ENCODE measurements around the gene VAPA.

Gene VAPA

DNA sequence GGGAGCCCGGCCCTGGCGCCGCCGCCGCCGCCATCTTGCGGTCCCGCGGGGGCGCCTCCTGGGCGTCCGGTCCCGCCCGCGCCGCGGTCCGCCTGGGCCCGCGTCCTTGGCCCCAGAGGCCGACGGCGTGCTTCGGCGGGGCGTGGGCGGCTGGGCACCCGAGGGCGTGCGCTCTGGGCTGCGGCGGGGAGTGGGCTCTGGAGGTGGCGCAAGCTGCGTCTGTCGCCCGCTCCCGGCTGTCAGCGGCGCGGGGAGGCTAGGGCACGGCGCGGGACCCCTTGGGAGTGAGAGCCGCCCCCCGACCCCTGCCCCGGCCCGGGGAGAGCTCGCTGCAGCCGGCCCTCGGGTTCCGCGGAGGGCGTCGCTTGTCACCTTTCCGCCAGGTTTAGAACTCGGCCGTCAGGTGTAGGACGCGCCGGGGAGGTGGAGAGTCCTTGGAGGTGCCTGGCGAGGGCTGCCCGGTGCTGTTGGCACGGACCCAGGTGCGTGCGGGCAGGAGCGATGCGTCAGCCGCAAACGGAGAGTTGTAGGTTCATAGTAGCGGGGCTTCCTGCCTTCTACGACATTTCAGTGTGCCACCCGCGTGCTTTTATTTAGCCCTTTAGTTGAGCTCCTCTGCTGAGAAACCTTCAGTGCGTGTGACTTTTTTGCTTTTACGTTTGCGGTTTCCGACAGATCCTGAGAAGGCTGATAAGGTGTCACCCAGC, 921 bp downstream of the VAPA start:
- DNase-seq (ENCODE audit: low read depth in 1 of 2, low spot score in 1 of 2) = peak; percentile 67 to 85
- TF ChIP-seq SPI1 (IDR thresholded peaks at IDR 0.05; ENCODE audit: borderline replicate concordance, low read depth) (no peak), POLR2AphosphoS5 (IDR thresholded peaks at IDR 0.05; ENCODE audit: low read depth) (peak; percentile 83)
- H3K4me3 ChIP-seq (replicated peaks; ENCODE audit: insufficient read depth, low read length) = peak overlapping the region; percentile 75
- peak overlapping the region; percentile 89 for H3K27ac ChIP-seq (replicated peaks)
- no peaks in the 10 kb centered on the region for H3K27me3 ChIP-seq (ENCODE audit: insufficient read depth, poor library complexity, severe bottlenecking)

DNA sequence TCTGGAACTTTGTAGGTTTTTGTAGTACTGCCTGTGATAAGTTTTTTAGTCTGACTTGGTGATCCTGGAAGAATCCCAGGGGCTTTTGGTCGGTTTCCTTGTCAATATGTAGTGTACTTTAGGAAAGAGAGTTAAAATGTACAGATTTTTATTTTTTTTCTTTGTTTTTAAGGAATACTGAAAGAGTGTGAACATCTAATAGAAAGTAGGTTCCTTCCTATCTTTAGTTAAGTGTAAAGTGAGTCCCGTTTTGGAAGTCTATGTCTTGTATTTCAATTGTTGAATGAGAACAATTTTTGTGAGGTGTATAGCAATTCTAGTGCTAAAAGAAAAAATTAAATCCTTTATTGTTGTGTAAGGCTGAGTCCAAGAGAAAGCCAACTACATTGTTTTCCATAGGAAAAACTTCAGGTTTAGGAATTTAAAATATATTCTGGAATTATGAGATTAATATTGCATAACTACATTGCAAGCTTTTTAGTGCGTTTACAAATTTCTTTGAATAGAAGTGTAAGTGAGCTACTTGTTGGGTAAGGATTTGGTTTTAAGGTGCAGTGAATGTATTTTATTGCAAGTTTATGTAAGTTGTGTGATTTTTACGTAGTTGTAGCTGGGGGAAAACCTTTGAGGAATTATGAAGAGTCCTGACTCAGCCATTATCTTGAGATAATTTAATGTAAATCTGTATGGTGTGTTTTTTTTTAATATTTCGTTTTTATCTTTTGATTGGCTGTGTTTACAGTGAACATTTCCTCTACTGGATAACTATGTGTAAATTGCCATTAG, 1.7 kb downstream of the VAPA start:
- Histone ChIP-seq H3K27me3 (ENCODE audit: insufficient read depth, poor library complexity, severe bottlenecking) (no peaks in the 10 kb centered on the region), H3K27ac (replicated peaks) (peak overlapping the region; percentile 89), H3K4me3 (replicated peaks; ENCODE audit: insufficient read depth, low read length) (peak overlapping the region; percentile 75)
- no peak for DNase-seq (ENCODE audit: low read depth in 1 of 2, low spot score in 1 of 2)
- TF ChIP-seq POLR2AphosphoS5 (IDR thresholded peaks at IDR 0.05; ENCODE audit: low read depth) (no peak), GABPA (IDR thresholded peaks at IDR 0.05; ENCODE audit: low read depth) (no peak), SPI1 (IDR thresholded peaks at IDR 0.05; ENCODE audit: borderline replicate concordance, low read depth) (no peak)
- TF ChIP-seq, protein P1, sequence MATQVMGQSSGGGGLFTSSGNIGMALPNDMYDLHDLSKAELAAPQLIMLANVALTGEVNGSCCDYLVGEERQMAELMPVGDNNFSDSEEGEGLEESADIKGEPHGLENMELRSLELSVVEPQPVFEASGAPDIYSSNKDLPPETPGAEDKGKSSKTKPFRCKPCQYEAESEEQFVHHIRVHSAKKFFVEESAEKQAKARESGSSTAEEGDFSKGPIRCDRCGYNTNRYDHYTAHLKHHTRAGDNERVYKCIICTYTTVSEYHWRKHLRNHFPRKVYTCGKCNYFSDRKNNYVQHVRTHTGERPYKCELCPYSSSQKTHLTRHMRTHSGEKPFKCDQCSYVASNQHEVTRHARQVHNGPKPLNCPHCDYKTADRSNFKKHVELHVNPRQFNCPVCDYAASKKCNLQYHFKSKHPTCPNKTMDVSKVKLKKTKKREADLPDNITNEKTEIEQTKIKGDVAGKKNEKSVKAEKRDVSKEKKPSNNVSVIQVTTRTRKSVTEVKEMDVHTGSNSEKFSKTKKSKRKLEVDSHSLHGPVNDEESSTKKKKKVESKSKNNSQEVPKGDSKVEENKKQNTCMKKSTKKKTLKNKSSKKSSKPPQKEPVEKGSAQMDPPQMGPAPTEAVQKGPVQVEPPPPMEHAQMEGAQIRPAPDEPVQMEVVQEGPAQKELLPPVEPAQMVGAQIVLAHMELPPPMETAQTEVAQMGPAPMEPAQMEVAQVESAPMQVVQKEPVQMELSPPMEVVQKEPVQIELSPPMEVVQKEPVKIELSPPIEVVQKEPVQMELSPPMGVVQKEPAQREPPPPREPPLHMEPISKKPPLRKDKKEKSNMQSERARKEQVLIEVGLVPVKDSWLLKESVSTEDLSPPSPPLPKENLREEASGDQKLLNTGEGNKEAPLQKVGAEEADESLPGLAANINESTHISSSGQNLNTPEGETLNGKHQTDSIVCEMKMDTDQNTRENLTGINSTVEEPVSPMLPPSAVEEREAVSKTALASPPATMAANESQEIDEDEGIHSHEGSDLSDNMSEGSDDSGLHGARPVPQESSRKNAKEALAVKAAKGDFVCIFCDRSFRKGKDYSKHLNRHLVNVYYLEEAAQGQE (IDR thresholded peaks at IDR 0.05; ENCODE audit: insufficient replicate concordance, low read depth) = no peak

DNA sequence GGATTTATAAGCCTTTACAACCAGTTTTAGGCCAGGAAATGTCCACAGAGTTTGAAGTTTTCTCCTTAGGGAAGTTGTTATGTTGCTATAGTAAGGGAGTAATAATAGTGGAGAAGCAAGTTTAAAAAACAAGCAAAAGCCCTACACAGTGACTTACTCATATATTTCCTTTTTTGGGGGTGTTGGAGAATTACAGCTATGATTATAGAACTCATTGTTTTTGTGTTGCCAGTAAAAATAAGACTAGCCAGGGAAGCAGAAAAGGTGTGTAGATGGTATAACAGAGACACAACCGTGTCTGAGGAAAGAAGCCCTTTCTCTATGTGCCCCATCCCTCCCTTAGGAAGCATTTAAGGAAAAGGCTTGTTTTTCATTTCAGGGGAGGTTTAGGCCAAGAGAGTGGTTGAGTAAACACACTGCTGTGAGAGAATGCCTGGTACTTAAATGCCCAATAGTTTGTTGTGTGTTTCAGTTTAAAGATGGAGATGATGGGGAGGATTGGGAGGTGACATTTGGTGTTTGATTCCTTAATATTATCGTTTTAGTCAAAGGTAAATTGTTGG, 2.3 kb downstream of the VAPA start:
- H3K27ac ChIP-seq (replicated peaks) = peak overlapping the region; percentile 89
- H3K4me3 ChIP-seq (replicated peaks; ENCODE audit: insufficient read depth, low read length) = peak overlapping the region; percentile 75
- no peaks in the 10 kb centered on the region for H3K27me3 ChIP-seq (ENCODE audit: insufficient read depth, poor library complexity, severe bottlenecking)
- TF ChIP-seq, protein P2, sequence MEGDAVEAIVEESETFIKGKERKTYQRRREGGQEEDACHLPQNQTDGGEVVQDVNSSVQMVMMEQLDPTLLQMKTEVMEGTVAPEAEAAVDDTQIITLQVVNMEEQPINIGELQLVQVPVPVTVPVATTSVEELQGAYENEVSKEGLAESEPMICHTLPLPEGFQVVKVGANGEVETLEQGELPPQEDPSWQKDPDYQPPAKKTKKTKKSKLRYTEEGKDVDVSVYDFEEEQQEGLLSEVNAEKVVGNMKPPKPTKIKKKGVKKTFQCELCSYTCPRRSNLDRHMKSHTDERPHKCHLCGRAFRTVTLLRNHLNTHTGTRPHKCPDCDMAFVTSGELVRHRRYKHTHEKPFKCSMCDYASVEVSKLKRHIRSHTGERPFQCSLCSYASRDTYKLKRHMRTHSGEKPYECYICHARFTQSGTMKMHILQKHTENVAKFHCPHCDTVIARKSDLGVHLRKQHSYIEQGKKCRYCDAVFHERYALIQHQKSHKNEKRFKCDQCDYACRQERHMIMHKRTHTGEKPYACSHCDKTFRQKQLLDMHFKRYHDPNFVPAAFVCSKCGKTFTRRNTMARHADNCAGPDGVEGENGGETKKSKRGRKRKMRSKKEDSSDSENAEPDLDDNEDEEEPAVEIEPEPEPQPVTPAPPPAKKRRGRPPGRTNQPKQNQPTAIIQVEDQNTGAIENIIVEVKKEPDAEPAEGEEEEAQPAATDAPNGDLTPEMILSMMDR (IDR thresholded peaks at IDR 0.05; ENCODE audit: insufficient read depth, low read length) = no peak
- TF ChIP-seq GABPA (IDR thresholded peaks at IDR 0.05; ENCODE audit: low read depth) (no peak), POLR2AphosphoS5 (IDR thresholded peaks at IDR 0.05; ENCODE audit: low read depth) (no peak), SPI1 (IDR thresholded peaks at IDR 0.05; ENCODE audit: borderline replicate concordance, low read depth) (no peak)
- TF ChIP-seq, protein P1 (IDR thresholded peaks at IDR 0.05; ENCODE audit: insufficient replicate concordance, low read depth) = no peak
- no peak for DNase-seq (ENCODE audit: low read depth in 1 of 2, low spot score in 1 of 2)

DNA sequence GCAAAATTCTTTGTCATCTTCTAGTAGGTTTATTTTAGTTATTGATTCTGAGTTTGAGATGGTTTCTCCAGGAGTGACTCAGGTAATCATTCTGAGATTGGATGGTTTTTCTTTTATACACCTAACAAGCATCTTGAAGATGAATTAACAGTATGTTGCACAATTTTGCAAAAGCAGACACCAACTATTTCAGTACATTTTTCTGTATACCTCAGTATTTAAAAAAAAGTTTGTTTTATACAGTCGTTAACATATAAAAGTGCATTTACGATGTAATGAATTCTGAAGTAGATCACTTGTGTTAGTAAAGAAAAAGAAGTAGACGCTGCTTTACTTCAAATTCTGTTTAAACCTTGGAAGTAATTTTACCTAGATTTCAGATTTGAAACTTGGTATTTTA, 3.0 kb downstream of the VAPA start:
- H3K27me3 ChIP-seq (ENCODE audit: insufficient read depth, poor library complexity, severe bottlenecking) = no peaks in the 10 kb centered on the region
- TF ChIP-seq, protein P2 (IDR thresholded peaks at IDR 0.05; ENCODE audit: insufficient read depth, low read length) = no peak
- no peak for TF ChIP-seq POLR2AphosphoS5 (IDR thresholded peaks at IDR 0.05; ENCODE audit: low read depth)
- TF ChIP-seq, protein P1 (IDR thresholded peaks at IDR 0.05; ENCODE audit: insufficient replicate concordance, low read depth) = no peak
- peak overlapping the region; percentile 89; the same call in 1 of the 2 replicates for H3K27ac ChIP-seq (replicated peaks)
- DNase-seq (ENCODE audit: low read depth in 1 of 2, low spot score in 1 of 2) = no peak
- no peak overlapping the region for H3K4me3 ChIP-seq (replicated peaks; ENCODE audit: insufficient read depth, low read length)
